HG02970 (cell line): Measurements from ENCODE around the gene TIMM22.
"Not testable (repeated sequence)": the region's sequence is repeated elsewhere in the genome, so short reads cannot be mapped to it uniquely, and the experiment has no call there.

Experiments used
- ATAC-seq: cut with Tn5 transposase; IDR thresholded peaks from one replicate; pipeline ENCODE4 v1.9.1; 2021; ENCODE audit warnings: mild to moderate bottlenecking, moderate library complexity, moderate number of reproducible peaks; ENCODE audit not compliant: unreplicated experiment, low FRiP score

Gene TIMM22

GRCh38 chr17:996554-997344, at the start of gene TIMM22:
Gene TIMM22, plus strand, starts transcription at chr17:997129. Its CDS starts 14 bp downstream, at chr17:997143.
- ATAC-seq: peak; percentile 89

DNA sequence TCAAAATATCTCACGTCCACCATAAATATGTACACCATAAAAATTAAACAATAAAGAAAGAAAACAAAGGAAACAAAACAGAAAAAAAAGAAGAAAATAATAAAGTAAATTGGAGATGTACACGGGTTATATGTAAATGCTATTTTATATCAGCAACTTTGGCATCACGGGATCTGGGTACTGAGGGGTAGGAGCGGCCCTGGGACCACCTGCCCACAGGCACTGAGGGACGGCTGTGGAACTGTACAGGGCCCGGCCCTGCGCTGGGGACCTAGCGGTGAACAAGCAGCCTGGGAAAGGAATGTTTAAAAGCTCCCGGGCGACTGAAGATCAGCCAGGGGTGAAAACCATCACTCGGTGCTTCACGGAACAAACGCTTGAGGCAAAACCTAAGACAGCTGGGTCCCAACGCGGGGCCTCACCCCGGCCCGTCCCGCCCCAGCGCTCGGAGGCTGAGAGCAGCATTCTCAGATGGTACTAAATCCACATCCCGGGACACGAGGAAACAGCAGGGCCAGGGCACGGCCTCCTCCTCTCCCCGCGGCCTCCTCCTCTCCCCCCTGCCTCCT, 48.6 kb upstream of the TIMM22 start:
- ATAC-seq: no peak

- no peak for ATAC-seq
Observed at GRCh38 chr17:949623-950303, 47.2 kb upstream of the TIMM22 start.

DNA sequence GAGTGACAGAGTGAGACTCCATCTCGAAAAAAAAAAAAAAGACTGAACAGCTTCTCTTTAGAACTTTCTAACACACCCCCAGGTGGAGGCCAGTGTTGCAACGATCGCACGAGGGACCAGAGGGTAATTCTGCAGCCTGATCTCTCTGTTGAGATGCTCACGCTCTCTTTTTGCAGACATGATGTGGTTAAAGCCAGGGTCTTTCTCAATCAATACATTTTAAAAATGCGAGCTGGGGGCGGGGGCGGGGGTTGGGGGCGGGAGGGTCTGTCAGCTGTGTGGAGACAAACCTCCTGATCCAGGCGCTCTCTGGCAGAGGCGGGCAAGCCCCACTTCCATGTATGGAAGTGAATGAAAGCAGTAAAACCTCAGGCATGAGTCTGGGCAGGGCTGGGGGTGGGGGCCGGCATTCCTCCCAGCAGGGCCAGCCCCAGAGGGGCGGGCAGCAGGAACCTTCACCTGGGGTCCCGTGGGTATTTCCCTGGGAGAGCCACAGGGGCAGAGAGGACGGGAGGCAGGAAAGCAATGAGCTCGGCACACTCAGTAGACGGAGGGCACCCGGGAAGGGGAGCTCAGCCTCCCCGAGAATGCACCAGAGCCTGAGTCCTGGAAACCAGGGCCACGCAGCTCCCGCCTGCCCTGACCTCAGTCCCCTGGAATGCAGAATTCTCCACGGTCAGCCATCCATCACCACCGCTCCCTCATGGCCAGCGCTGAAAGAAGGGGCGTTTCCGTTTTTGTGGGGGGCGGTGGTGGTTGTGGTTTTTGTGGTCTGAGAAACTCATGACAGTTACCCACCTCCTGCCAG, 45.4 kb upstream of the TIMM22 start:
- ATAC-seq: no peak

DNA sequence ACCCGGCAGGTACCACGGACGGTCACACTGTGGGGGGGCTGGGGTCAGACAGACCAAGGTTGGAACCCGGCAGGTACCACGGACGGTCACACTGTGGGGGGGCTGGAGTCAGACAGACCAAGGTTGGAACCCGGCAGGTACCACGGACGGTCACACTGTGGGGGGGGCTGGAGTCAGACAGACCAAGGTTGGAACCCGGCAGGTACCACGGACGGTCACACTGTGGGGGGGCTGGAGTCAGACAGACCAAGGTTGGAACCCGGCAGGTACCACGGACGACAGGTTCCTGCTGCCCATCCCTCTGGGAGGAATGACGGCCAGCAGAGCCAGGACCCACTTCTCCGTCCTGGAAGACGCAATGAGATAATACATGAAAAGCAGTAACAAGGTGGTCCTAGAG, 44.3 kb upstream of the TIMM22 start:
- not testable (repeated sequence) for ATAC-seq

DNA sequence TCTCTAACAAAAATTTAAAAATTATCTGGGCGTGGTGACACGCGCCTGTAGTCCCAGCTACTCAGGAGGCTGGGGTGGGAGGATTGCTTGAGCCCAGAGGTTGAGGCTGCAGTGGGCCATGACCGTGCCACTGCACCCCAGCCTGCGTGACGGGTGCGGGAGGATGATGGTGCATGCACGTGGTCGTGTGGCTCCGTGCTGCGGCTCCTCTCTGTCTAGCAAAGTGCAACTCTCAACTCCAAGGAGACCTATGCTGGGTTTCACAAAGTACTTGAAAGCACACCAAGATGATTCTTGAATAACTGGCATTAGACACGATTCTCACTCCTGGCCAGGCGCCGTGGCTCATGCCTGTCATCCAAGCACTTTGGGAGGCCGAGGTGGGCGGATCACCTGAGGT, 43.2 kb upstream of the TIMM22 start:
- ATAC-seq: no peak

GRCh38 chr17:954431-955164, 42.3 kb upstream of the TIMM22 start:
- no peak for ATAC-seq

GRCh38 chr17:956905-957304, 40.0 kb upstream of the TIMM22 start:
- ATAC-seq: no peak

- no peak for ATAC-seq
Observed at GRCh38 chr17:957856-958421, 39.0 kb upstream of the TIMM22 start.

DNA sequence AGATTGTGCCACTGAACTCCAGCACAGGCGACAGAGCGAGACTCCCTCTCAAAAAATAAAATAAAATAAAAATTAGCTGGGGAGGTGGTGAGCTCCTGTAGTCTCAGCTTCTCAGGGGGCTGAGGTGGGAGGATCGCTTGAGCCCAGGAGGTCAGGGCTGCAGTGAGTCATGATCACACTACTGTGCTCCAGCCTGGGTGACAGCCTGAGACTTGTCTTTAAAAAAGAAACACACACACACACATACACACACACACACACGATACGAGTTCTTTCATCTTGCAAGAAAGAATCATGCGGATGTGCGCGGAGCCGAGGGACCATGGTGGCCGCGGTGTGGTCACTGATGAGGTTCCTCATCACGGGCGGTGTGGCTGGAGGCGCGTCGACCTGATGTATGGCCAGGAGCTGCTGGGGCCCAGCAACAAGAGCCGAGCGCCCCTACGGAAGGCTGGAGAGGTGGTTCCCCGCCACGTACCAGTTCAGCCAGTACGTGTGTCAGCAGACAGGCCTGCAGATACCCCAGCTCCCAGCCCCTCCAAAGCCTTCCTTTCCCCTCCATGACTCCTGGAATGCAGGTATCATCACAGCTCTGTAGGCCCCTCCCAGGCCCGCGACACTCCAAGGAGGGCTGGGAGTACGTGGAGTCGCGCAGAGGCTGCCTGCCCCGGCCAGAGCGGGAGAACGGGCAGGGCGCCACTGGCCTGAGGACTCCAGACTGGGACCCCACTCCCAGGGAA, 38.0 kb upstream of the TIMM22 start:
- ATAC-seq: no peak

GRCh38 chr17:962166-962565, 34.8 kb upstream of the TIMM22 start:
- no peak for ATAC-seq

- no peak for ATAC-seq
Observed at GRCh38 chr17:962670-963069, 34.3 kb upstream of the TIMM22 start.

GRCh38 chr17:964876-965275, 32.1 kb upstream of the TIMM22 start:
- ATAC-seq: no peak

- ATAC-seq: no peak
Observed at GRCh38 chr17:965311-965989, 31.5 kb upstream of the TIMM22 start.

DNA sequence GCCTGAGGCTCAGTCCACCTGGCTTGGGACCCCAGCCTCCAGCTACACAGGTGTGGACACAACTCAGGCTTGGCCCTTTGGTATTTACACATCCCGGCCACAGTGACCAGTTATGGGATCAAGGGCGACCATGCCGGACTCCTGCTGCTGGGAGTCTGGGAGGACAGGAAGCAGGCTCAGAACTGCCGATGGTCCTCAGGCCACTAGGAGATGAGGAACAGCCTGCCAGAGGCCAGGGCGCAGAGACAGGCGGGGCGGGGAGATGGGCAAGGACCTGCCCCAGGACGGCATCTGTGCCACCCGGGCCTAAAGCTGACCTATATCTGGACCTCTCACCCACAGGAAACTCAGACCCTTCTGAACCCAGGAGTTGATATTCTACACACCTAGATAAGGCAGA, 29.8 kb upstream of the TIMM22 start:
- no peak for ATAC-seq

GRCh38 chr17:968812-969730, 27.9 kb upstream of the TIMM22 start:
- ATAC-seq: no peak

GRCh38 chr17:969811-970355, 27.0 kb upstream of the TIMM22 start:
- ATAC-seq: no peak
